Gastroesophageal sphincter (tissue), 4 donors: Measurements from ENCODE around the gene SLC6A16. TPM values are rescaled to one million over a fixed set of nuclear protein-coding genes. Genes with fewer than 3 reads are reported as not detected.

Experiments
- ATAC-seq: fragments of 150-250 bp; one replicate; pipeline ENCODE4 v1.9.1; 2016; ENCODE audit warnings: mild to moderate bottlenecking, moderate library complexity
- H3K27ac ChIP-seq, 4 donors: fragments of 200-600 bp; sonication (generic) in 3 of 4; 1 replicate in 3 of 4; 2 replicates in 1 of 4; pipeline ENCODE4 v1.5.1; 2016 to 2019
- H3K27me3 ChIP-seq: fragments of 200-600 bp; sonication (generic); one replicate; pipeline ENCODE4 v1.5.1; 2019
- H3K36me3 ChIP-seq, 2 donors: fragments of 200-600 bp; sonication (generic); one replicate each; pipeline ENCODE4 v1.5.1; 2019; ENCODE audit warnings: control low read depth in 1 of 2
- H3K4me1 ChIP-seq, 3 donors: fragments of 200-600 bp; sonication (generic); 1 replicate in 2 of 3; 2 replicates in 1 of 3; pipeline ENCODE4 v1.5.1; 2016 to 2019; ENCODE audit warnings: control low read depth in 2 of 3
- H3K4me3 ChIP-seq, 2 donors: fragments of 200-600 bp; sonication (generic); one replicate each; pipeline ENCODE4 v1.5.1; 2019; ENCODE audit warnings: mild to moderate bottlenecking in 1 of 2, moderate library complexity in 1 of 2
- H3K9me3 ChIP-seq, 3 donors: fragments of 200-600 bp; sonication (generic); one replicate each; pipeline ENCODE4 v1.5.1; 2017 to 2019; ENCODE audit warnings: control low read depth in 2 of 3
- CTCF ChIP-seq, 4 experiments: fragments of 200-600 bp in 2 of 4; fragments of 450-650 bp in 2 of 4; sonication (generic) in 1 of 4; IDR thresholded peaks; one replicate each; pipeline ENCODE4 v1.5.1; 2017 to 2019; ENCODE audit warnings: antibody characterized with exemption in 4 of 4, mild to moderate bottlenecking in 2 of 4, moderate library complexity in 2 of 4
- EP300 ChIP-seq: sonication (generic); formaldehyde crosslinking; IDR thresholded peaks from one replicate; pipeline ENCODE4 v1.6.1; 2017; ENCODE audit warnings: antibody characterized with exemption, mild to moderate bottlenecking
- POLR2A ChIP-seq, 2 donors: fragments of 450-650 bp; IDR thresholded peaks; one replicate each; pipeline ENCODE4 v1.6.1; 2017; ENCODE audit warnings: antibody characterized with exemption in 2 of 2, mild to moderate bottlenecking in 2 of 2, moderate library complexity in 1 of 2
- POLR2AphosphoS5 ChIP-seq: sonication (generic); formaldehyde crosslinking; IDR thresholded peaks from one replicate; pipeline ENCODE4 v1.6.1; 2017; ENCODE audit warnings: antibody characterized with exemption
- WGBS, 2 donors: methylation state at CpG; one replicate each; pipeline ENCODE4 v1.1.5; 2018; ENCODE audit warnings: low coverage in 1 of 2; 5-methylcytosine and 5-hydroxymethylcytosine counted together
- small RNA-seq, 4 donors: library from RNA; depleted of rRNA; stranded (forward); fragments of <200 nt; gene quantifications; one replicate each; pipeline ENCODE3, GENCODE V24; 2016
- total RNA-seq, 4 donors: library from RNA; depleted of rRNA; stranded (reverse); fragments of >200 nt; gene quantifications; one replicate each; pipeline ENCODE4 v1.1.0, GENCODE V29; 2016

The SLC6A16 gene
- total RNA-seq, 4 donors from 2014 or later, result 1.9 to 3.7 (median 2.5) TPM

GRCh38 chr19:49243129-49243528 lies 81.9 kb downstream of the SLC6A16 start:
- H3K4me3 ChIP-seq, result no peak overlapping the region
- H3K27me3 ChIP-seq, result no peaks in the 10 kb centered on the region
- 31 to 41% methylated on average over 2 to 5 of the region's 6 CpGs for WGBS, 2 donors
- no peak overlapping the region for H3K27ac ChIP-seq
- TF ChIP-seq POLR2A (IDR thresholded peaks at IDR 0.05) (no peak), CTCF (IDR thresholded peaks at IDR 0.05) (no peak), EP300 (no peak)
- no peaks in the 10 kb centered on the region for H3K4me1 ChIP-seq
- no peaks in the 10 kb centered on the region for H3K9me3 ChIP-seq
- H3K36me3 ChIP-seq, result no peaks in the 10 kb centered on the region
- ATAC-seq, result no peak

DNA sequence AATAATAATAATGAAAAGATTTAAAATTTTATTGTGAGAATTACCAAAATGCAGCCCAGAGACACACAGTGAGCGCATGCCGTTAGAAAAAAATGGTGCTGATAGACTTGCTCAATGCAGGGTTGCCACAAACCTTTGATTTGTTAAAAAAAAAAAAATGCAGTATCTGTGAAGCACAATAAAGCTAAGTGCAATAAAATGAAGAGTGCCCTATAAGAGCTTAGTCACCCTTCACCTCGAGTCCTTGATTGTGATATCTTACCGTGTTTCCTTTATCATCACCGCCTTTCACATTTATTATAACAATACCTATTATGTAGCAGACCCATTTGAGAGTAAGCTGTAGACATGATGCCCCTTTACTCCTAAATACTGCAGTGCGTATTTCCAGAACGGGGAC lies 83.2 kb downstream of the SLC6A16 start:
- TF ChIP-seq POLR2A (IDR thresholded peaks at IDR 0.05) (no peak), POLR2AphosphoS5 (no peak), CTCF (IDR thresholded peaks at IDR 0.05) (no peak), EP300 (no peak)
- Histone ChIP-seq H3K9me3 (no peaks in the 10 kb centered on the region), H3K4me1 (no peaks in the 10 kb centered on the region), H3K27me3 (no peaks in the 10 kb centered on the region), H3K36me3 (no peaks in the 10 kb centered on the region), H3K27ac (no peak overlapping the region), H3K4me3 (no peak overlapping the region)
- WGBS, 2 donors, result 81 to 95% methylated on average over 6 to 7 of the region's 7 CpGs
- no peak for ATAC-seq

Small RNA genes lying within 50 kb of the gene (small RNA-seq; reads per million reads assigned to genes)
- 0 reads per million in 4 donors for gene MIR4324

Other genes with a start within 250 kb of the SLC6A16 start
- 100 to 1,000 TPM in 3 of 4 donors, 10 to 100 TPM in 1; 77.4 to 323 (median 192) TPM for gene SNRNP70, start 239.7 kb downstream of the SLC6A16 start, total RNA-seq
- 10 to 100 TPM in 3 of 4 donors, 1 to 10 TPM in 1; 6.5 to 19.8 (median 13.2) TPM for gene LIN7B, start 210.8 kb downstream of the SLC6A16 start, total RNA-seq
- 1 to 10 TPM in 1 of 4 donors, not detected in 3; 1.8 TPM for gene C19orf73, start 206.0 kb downstream of the SLC6A16 start, total RNA-seq
- gene PPFIA3, start 205.6 kb downstream of the SLC6A16 start, total RNA-seq, result 1 to 10 TPM; 3.6 to 7.6 (median 5.0) TPM
- 1 to 10 TPM; 1.1 to 3.9 (median 1.8) TPM for gene HRC, start 169.8 kb downstream of the SLC6A16 start, total RNA-seq
- gene TRPM4, start 167.4 kb downstream of the SLC6A16 start, total RNA-seq, result 10 to 100 TPM; 16.3 to 38.5 (median 17.3) TPM
- gene CD37, start 10.2 kb upstream of the SLC6A16 start, total RNA-seq, result 10 to 100 TPM in 2 of 4 donors, 1 to 10 TPM in 2; 4.9 to 18.9 (median 9.3) TPM
- 10 to 100 TPM; 47.5 to 73.1 (median 51.1) TPM for gene TEAD2, start 37.2 kb upstream of the SLC6A16 start, total RNA-seq
- not detected for gene DKKL1, start 38.7 kb upstream of the SLC6A16 start, total RNA-seq
- gene KASH5, start 63.1 kb upstream of the SLC6A16 start, total RNA-seq, result not detected
- gene PTH2, start 98.2 kb upstream of the SLC6A16 start, total RNA-seq, result not detected
- not detected for gene GFY, start 100.2 kb upstream of the SLC6A16 start, total RNA-seq
- gene SLC17A7, start 116.3 kb upstream of the SLC6A16 start, total RNA-seq, result 1 to 10 TPM; 1.1 to 1.7 (median 1.2) TPM
- 10 to 100 TPM; 67.2 to 82.4 (median 72.5) TPM for gene PIH1D1, start 126.6 kb upstream of the SLC6A16 start, total RNA-seq
- 10 to 100 TPM; 11.8 to 34.4 (median 22.2) TPM for gene ALDH16A1, start 128.0 kb upstream of the SLC6A16 start, total RNA-seq
- 10 to 100 TPM in 1 of 4 donors, 1 to 10 TPM in 3; 3.1 to 21.0 (median 7.6) TPM for gene FLT3LG, start 149.0 kb upstream of the SLC6A16 start, total RNA-seq
- gene RPL13A, start 162.4 kb upstream of the SLC6A16 start, total RNA-seq, result 1,000 to 10,000 TPM; 1,269 to 3,399 (median 2,205) TPM
- gene RPS11, start 171.2 kb upstream of the SLC6A16 start, total RNA-seq, result 1,000 to 10,000 TPM; 2,443 to 5,156 (median 3,385) TPM
- 100 to 1,000 TPM in 3 of 4 donors, 10 to 100 TPM in 1; 78.6 to 255 (median 158) TPM for gene FCGRT, start 187.5 kb upstream of the SLC6A16 start, total RNA-seq
- 10 to 100 TPM in 3 of 4 donors, 1 to 10 TPM in 1; 8.2 to 21.0 (median 12.0) TPM for gene RCN3, start 202.8 kb upstream of the SLC6A16 start, total RNA-seq